ENCODE measurements around the gene DOCK11.
A peak's percentile ranks its signal among the peaks of the same experiment; 100 is the strongest.

DOCK11 gene

GRCh38 chrX:118502161-118502789 is 6.7 kb downstream of the DOCK11 start:
- DNase-seq: no peak

- DNase-seq: no peak
These were observed 7.8 kb downstream of the DOCK11 start for GRCh38 chrX:118503260-118504041.

GRCh38 chrX:118504581-118504980 is 9.0 kb downstream of the DOCK11 start:
- DNase-seq: no peak

- DNase-seq: no peak
These were observed 11.3 kb downstream of the DOCK11 start for GRCh38 chrX:118506805-118507480.

GRCh38 chrX:118507766-118508165 is 12.2 kb downstream of the DOCK11 start:
- no peak for DNase-seq

GRCh38 chrX:118508221-118508620 is 12.6 kb downstream of the DOCK11 start:
- no peak for DNase-seq

- DNase-seq: no peak
These were observed 13.0 kb downstream of the DOCK11 start for GRCh38 chrX:118508635-118509034.

GRCh38 chrX:118510111-118510510 is 14.5 kb downstream of the DOCK11 start:
- DNase-seq: no peak

GRCh38 chrX:118513120-118513898 is 17.7 kb downstream of the DOCK11 start:
- DNase-seq: no peak

GRCh38 chrX:118519411-118520215 is 24.0 kb downstream of the DOCK11 start:
- DNase-seq: no peak

- DNase-seq: no peak
These were observed 24.9 kb downstream of the DOCK11 start for GRCh38 chrX:118520216-118521206.

- no peak for DNase-seq
These were observed 25.8 kb downstream of the DOCK11 start for GRCh38 chrX:118521435-118521834.

GRCh38 chrX:118522230-118522926 is 26.8 kb downstream of the DOCK11 start:
- no peak for DNase-seq

- no peak for DNase-seq
These were observed 28.3 kb downstream of the DOCK11 start for GRCh38 chrX:118523920-118524319.

GRCh38 chrX:118524344-118524743 is 28.7 kb downstream of the DOCK11 start:
- DNase-seq: no peak

- DNase-seq: no peak
These were observed 29.6 kb downstream of the DOCK11 start for GRCh38 chrX:118525174-118525730.

- no peak for DNase-seq
These were observed 30.5 kb downstream of the DOCK11 start for GRCh38 chrX:118526149-118526548.

GRCh38 chrX:118528071-118528737 is 32.6 kb downstream of the DOCK11 start:
- DNase-seq: peak; percentile 49

GRCh38 chrX:118530219-118530911 is 34.8 kb downstream of the DOCK11 start:
- no peak for DNase-seq

Measured in stimulated activated CD4-positive, alpha-beta T cell treated with anti-CD3 and anti-CD28 coated beads, Interleukin-4, amount 100 ng/mL, for 1 hour (primary cell).